Spleen (tissue), 11 donors: Measurements from ENCODE around the gene HTR3B. TPM values are rescaled to one million over a fixed set of nuclear protein-coding genes. Genes with fewer than 3 reads are reported as not detected.

Source experiments
- DNase-seq: peaks from one replicate; pipeline ENCODE4 v3.0.0-alpha.2; 2020
- H3K27ac ChIP-seq, 8 donors: fragments of 200-600 bp; sonication (generic) in 7 of 8; 1 replicate in 4 of 8; 2 replicates in 4 of 8; pipeline versions ENCODE4 v1.5.0 to v1.8.0; 2016 to 2021; ENCODE audit warnings: inconsistent platforms in 4 of 8, mild to moderate bottlenecking in 4 of 8, moderate library complexity in 1 of 8
- H3K27me3 ChIP-seq, 7 donors: fragments of 200-600 bp; sonication (generic) in 6 of 7; replicated peaks in 1 of 7; 1 replicate in 4 of 7; 2 replicates in 3 of 7; pipeline versions ENCODE4 v1.5.0 to v1.8.0; 2016 to 2021; ENCODE audit warnings: inconsistent platforms in 3 of 7, mild to moderate bottlenecking in 1 of 7
- H3K36me3 ChIP-seq, 6 donors: fragments of 200-600 bp; sonication (generic) in 5 of 6; 1 replicate in 4 of 6; 2 replicates in 2 of 6; pipeline versions ENCODE4 v1.5.0 to v1.8.0; 2016 to 2021; ENCODE audit warnings: inconsistent platforms in 2 of 6
- H3K4me1 ChIP-seq, 6 donors: fragments of 200-600 bp; sonication (generic) in 5 of 6; 1 replicate in 3 of 6; 2 replicates in 3 of 6; pipeline versions ENCODE4 v1.5.0 to v1.8.0; 2016 to 2021; ENCODE audit warnings: inconsistent platforms in 3 of 6
- H3K4me3 ChIP-seq, 8 donors: fragments of 200-600 bp; sonication (generic) in 7 of 8; 1 replicate in 4 of 8; 2 replicates in 4 of 8; pipeline versions ENCODE4 v1.5.0 to v1.8.0; 2016 to 2021; ENCODE audit warnings: inconsistent platforms in 4 of 8, mild to moderate bottlenecking in 4 of 8, moderate library complexity in 2 of 8
- H3K9me3 ChIP-seq, 8 donors: fragments of 200-600 bp; sonication (generic) in 7 of 8; 1 replicate in 4 of 8; 2 replicates in 4 of 8; pipeline versions ENCODE4 v1.5.0 to v1.8.0; 2016 to 2021; ENCODE audit warnings: inconsistent platforms in 4 of 8
- POLR2A ChIP-seq, 3 donors: fragments of 450-650 bp; IDR thresholded peaks; one replicate each; pipeline ENCODE4 v1.5.1; 2017; ENCODE audit warnings: antibody characterized with exemption in 3 of 3, mild to moderate bottlenecking in 1 of 3
- POLR2AphosphoS5 ChIP-seq, 3 donors: sonication (generic); formaldehyde crosslinking; IDR thresholded peaks; one replicate each; pipeline ENCODE4 v1.5.1; 2017; ENCODE audit warnings: antibody characterized with exemption in 3 of 3
- WGBS, 5 donors: extraction: QIAGEN DNeasy Blood & Tissue Kit in 3 of 5; methylation state at CpG; one replicate each; pipeline versions ENCODE4 v1.1.5 to v1.1.7; 2013 to 2018; 5-methylcytosine and 5-hydroxymethylcytosine counted together
- intact Hi-C: fragments of 100-400 bp; cut with DNase I; formaldehyde crosslinking; loops from one replicate; pipeline ENCODE4 v1.15.0; 2023; ENCODE audit warnings: low total_unique reads
- polyA plus RNA-seq, 3 donors: library from polyadenylated mRNA; stranded (reverse); fragments of 200-250 nt; gene quantifications; one replicate each; pipeline ENCODE4 v1.2.1, GENCODE V29; 2013
- total RNA-seq, 7 donors: library from RNA; depleted of rRNA in 3 of 7; stranded (reverse); fragments of >200 nt in 3 of 7; fragmentation: NEBNext Ultra II Directional in 4 of 7; extraction: Animal tissue kit (Norgen Biotek cat#: 25700) in 4 of 7; gene quantifications; one replicate each; pipeline versions ENCODE4 v1.1.0 to v1.2.1, GENCODE V29; 2016 to 2021
- TF ChIP-seq, protein P1 (sequence below), 11 experiments: fragments of 200-600 bp in 7 of 11; fragments of 450-650 bp in 4 of 11; sonication (generic) in 4 of 11; IDR thresholded peaks in 8 of 11; conservative IDR thresholded peaks in 3 of 11; 1 replicate in 7 of 11; 2 replicates in 4 of 11; pipeline versions ENCODE4 v1.4.0 to v1.8.0; 2016 to 2021; ENCODE audit warnings: antibody characterized with exemption in 11 of 11, inconsistent platforms in 4 of 11, mild to moderate bottlenecking in 1 of 11
- donor health status: healthy with polysubstance abuse.
- donor health status: DM: no; HTN: no; CAD: no; lungs with moderate emphysema.
- donor health status: DM: no; HTN: no; CAD: no.
- donor health status: Bipolar disorder and iron deficiency.
- donor health status: healthy.
- donor health status: DM: no; HTN: no; CAD: no.
- donor health status: DM: yes; HTN: yes; CAD: no.

HTR3B gene
- total and polyA plus RNA-seq, 10 donors, result not detected

DNA sequence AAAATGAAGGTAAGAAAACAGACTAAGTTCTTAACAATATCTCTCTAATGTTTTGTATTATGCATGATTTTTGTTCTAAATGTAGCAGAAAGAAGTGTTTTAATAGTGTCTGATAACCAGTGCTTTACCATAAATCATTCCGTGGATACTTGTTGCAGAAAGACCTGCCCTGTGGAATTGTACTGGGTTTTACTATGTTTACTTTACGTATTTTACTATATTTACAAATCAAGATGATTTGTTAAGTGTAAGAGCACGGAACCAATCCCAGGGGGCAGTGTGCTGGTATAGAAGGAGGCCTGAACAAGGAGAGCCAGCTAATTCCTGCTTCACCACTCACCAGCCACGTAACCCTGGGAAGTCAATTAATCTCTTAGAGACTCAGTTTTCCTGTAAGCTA lies 1.4 kb downstream of the HTR3B start:
- Histone ChIP-seq H3K9me3 (no peaks in the 10 kb centered on the region), H3K4me3 (no peak overlapping the region), H3K4me1 (no peaks in the 10 kb centered on the region), H3K27me3 (no peaks in the 10 kb centered on the region), H3K27ac (no peak overlapping the region), H3K36me3 (no peaks in the 10 kb centered on the region)
- no peak for DNase-seq
- intact Hi-C loops, result no loop called here
- no peak for TF ChIP-seq POLR2A (IDR thresholded peaks at IDR 0.05)
- TF ChIP-seq, protein P1, sequence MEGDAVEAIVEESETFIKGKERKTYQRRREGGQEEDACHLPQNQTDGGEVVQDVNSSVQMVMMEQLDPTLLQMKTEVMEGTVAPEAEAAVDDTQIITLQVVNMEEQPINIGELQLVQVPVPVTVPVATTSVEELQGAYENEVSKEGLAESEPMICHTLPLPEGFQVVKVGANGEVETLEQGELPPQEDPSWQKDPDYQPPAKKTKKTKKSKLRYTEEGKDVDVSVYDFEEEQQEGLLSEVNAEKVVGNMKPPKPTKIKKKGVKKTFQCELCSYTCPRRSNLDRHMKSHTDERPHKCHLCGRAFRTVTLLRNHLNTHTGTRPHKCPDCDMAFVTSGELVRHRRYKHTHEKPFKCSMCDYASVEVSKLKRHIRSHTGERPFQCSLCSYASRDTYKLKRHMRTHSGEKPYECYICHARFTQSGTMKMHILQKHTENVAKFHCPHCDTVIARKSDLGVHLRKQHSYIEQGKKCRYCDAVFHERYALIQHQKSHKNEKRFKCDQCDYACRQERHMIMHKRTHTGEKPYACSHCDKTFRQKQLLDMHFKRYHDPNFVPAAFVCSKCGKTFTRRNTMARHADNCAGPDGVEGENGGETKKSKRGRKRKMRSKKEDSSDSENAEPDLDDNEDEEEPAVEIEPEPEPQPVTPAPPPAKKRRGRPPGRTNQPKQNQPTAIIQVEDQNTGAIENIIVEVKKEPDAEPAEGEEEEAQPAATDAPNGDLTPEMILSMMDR (IDR thresholded peaks at IDR 0.05 in 8 of 11, conservative IDR thresholded peaks at IDR 0.05 in 3 of 11), result no peak
- no peak for TF ChIP-seq POLR2AphosphoS5 (IDR thresholded peaks at IDR 0.05)
- 67 to 83% (median 73%) methylated on average over 4 of the region's 4 CpGs for WGBS, 5 donors

DNA sequence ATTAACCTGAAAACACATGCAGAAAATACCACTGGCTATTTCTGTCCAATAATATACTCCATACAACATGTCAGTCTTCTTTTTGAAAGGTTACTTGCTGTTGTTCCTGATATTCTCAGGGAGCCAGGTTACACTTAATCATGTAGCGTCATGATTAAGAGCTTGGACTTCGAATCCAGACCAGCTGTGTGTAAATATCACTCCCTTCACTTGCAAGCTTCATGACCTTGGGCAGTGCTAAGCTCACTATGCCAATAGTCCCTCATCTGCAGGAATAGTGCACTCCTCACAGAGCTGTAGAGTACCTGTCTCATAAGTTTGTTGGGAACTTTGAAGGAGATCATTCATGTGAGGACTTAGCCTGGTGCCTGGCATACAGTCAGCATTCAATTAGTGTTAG lies 1.9 kb downstream of the HTR3B start:
- Histone ChIP-seq H3K4me3 (no peak overlapping the region), H3K4me1 (no peaks in the 10 kb centered on the region), H3K27ac (no peak overlapping the region), H3K27me3 (no peaks in the 10 kb centered on the region), H3K36me3 (no peaks in the 10 kb centered on the region), H3K9me3 (no peaks in the 10 kb centered on the region)
- DNase-seq, result no peak
- WGBS, 5 donors, result 79 to 93% (median 91%) methylated on average over 2 of the region's 2 CpGs
- TF ChIP-seq POLR2A (IDR thresholded peaks at IDR 0.05) (no peak), POLR2AphosphoS5 (IDR thresholded peaks at IDR 0.05) (no peak)
- TF ChIP-seq, protein P1 (IDR thresholded peaks at IDR 0.05 in 8 of 11, conservative IDR thresholded peaks at IDR 0.05 in 3 of 11), result no peak
- intact Hi-C loops, result no loop called here

DNA sequence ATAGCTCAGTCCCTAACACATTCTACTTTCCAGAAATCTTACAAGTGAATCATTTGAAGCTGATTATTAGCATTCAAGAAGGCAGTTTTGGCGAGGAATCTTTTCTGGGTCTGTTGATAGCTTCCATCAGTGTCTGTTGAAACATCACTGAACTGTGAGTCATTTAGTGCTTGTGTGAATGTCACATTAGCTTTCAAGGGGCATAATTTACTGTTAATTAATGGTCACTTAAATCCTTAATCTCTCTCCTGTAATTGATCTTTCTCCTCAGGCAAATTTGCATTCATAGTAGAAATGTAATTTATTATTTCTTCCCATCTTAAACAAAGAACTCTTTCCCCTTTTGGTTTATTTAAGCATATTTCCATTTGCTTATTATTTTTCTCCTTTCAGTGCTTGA lies 2.6 kb downstream of the HTR3B start:
- no peak overlapping the region for H3K27ac ChIP-seq
- no peak for DNase-seq
- H3K9me3 ChIP-seq, result no peaks in the 10 kb centered on the region
- TF ChIP-seq POLR2AphosphoS5 (IDR thresholded peaks at IDR 0.05), result no peak
- no peak for TF ChIP-seq POLR2A (IDR thresholded peaks at IDR 0.05)
- TF ChIP-seq, protein P1 (IDR thresholded peaks at IDR 0.05 in 8 of 11, conservative IDR thresholded peaks at IDR 0.05 in 3 of 11), result no peak
- H3K4me1 ChIP-seq, result no peaks in the 10 kb centered on the region
- WGBS, 5 donors, result 63 to 73% (median 65%) methylated on average over 1 of the region's 1 CpG
- H3K4me3 ChIP-seq, result no peak overlapping the region
- no peaks in the 10 kb centered on the region for H3K36me3 ChIP-seq
- no peaks in the 10 kb centered on the region for H3K27me3 ChIP-seq
- intact Hi-C loops, result no loop called here

DNA sequence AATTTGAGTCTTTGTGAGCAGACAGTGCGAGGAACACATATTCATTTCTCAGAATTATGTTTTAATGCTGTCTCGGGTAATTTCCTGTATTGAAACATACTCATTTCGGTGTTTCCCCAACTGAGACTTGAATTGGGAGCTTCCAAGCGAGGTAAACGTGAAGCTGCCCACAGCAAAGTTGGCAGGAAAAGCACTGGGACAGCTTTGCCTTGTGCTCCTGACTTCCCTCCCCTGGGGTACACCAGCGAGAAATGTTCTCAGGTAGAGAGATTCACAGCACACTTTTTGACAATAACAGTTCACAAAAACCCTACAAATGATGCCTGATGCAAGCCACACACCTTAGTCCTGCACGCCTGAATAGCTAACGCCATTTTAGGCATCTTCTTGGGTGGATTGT lies 3.1 kb downstream of the HTR3B start:
- no peaks in the 10 kb centered on the region for H3K27me3 ChIP-seq
- H3K4me1 ChIP-seq, result no peaks in the 10 kb centered on the region
- H3K4me3 ChIP-seq, result no peak overlapping the region
- no peak for DNase-seq
- TF ChIP-seq POLR2AphosphoS5 (IDR thresholded peaks at IDR 0.05), result no peak
- no peak for TF ChIP-seq POLR2A (IDR thresholded peaks at IDR 0.05)
- TF ChIP-seq, protein P1 (IDR thresholded peaks at IDR 0.05 in 8 of 11, conservative IDR thresholded peaks at IDR 0.05 in 3 of 11), result no peak
- intact Hi-C loops, result no loop called here
- H3K9me3 ChIP-seq, result no peaks in the 10 kb centered on the region
- no peaks in the 10 kb centered on the region for H3K36me3 ChIP-seq
- WGBS, 5 donors, result 62 to 74% (median 63%) methylated on average over 8 of the region's 8 CpGs
- no peak overlapping the region for H3K27ac ChIP-seq
